Lung (tissue), 12 donors: Measurements from ENCODE around the gene SLIT1. TPM values are rescaled to one million over a fixed set of nuclear protein-coding genes. Genes with fewer than 3 reads are reported as not detected.

ENCODE experiments used
- ATAC-seq: fragments of 200-7000 bp; cut with Tn5 transposase; one replicate; pipeline ENCODE4 v1.9.1; 2020; ENCODE audit warnings: moderate number of reproducible peaks; ENCODE audit not compliant: insufficient read depth, low FRiP score
- DNase-seq, 3 donors: peaks; one replicate each; pipeline ENCODE4 v3.0.0-alpha.2; 2013 to 2017
- H3K27ac ChIP-seq, 2 donors: one replicate each; pipeline ENCODE4 v1.5.1; 2013; ENCODE audit warnings: mild to moderate bottlenecking in 2 of 2, moderate library complexity in 2 of 2, control low read depth in 1 of 2, inconsistent platforms in 1 of 2, low read depth in 1 of 2, low read length in 1 of 2
- H3K27me3 ChIP-seq, 3 donors: one replicate each; pipeline ENCODE4 v1.5.1; 2013; ENCODE audit warnings: low read length in 2 of 3; ENCODE audit not compliant: control insufficient read depth in 3 of 3, insufficient read depth in 3 of 3
- H3K36me3 ChIP-seq, 4 donors: one replicate each; pipeline ENCODE4 v1.5.1; 2013; ENCODE audit warnings: low read length in 4 of 4, mild to moderate bottlenecking in 1 of 4, moderate library complexity in 1 of 4; ENCODE audit not compliant: control insufficient read depth in 4 of 4, insufficient read depth in 4 of 4
- H3K4me1 ChIP-seq, 5 donors: one replicate each; pipeline ENCODE4 v1.5.1; 2013; ENCODE audit warnings: low read length in 5 of 5, mild to moderate bottlenecking in 2 of 5, moderate library complexity in 1 of 5; ENCODE audit not compliant: control insufficient read depth in 5 of 5, insufficient read depth in 5 of 5
- H3K4me3 ChIP-seq: one replicate; pipeline ENCODE4 v1.5.1; 2013; ENCODE audit warnings: mild to moderate bottlenecking, control low read depth, moderate library complexity
- H3K9ac ChIP-seq, 2 donors: one replicate each; pipeline ENCODE4 v1.5.1; 2013; ENCODE audit warnings: low read length in 2 of 2, control low read depth in 1 of 2; ENCODE audit not compliant: insufficient read depth in 1 of 2
- H3K9me3 ChIP-seq, 4 donors: one replicate each; pipeline ENCODE4 v1.5.1; 2013; ENCODE audit warnings: low read length in 3 of 4, mild to moderate bottlenecking in 1 of 4, moderate library complexity in 1 of 4; ENCODE audit not compliant: control insufficient read depth in 4 of 4, insufficient read depth in 3 of 4
- CTCF ChIP-seq: IDR thresholded peaks from 2 replicates; pipeline ENCODE4 v1.5.1; 2012; ENCODE audit warnings: mild to moderate bottlenecking; ENCODE audit errors: control extremely low read depth, extremely low read depth
- WGBS, 2 donors: extraction: QIAGEN DNeasy Blood & Tissue Kit; methylation state at CpG; one replicate each; pipeline ENCODE4 v1.1.7; 2013; 5-methylcytosine and 5-hydroxymethylcytosine counted together
- polyA plus RNA-seq, 2 donors: library from polyadenylated mRNA; stranded (reverse); fragments of 200-250 nt; gene quantifications; one replicate each; pipeline ENCODE4 v1.2.1, GENCODE V29; 2013
- total RNA-seq, 2 donors: library from RNA; depleted of rRNA in 1 of 2; stranded (reverse); fragments of >200 nt in 1 of 2; gene quantifications; one replicate each; pipeline ENCODE4 v1.2.1, GENCODE V29; 2014 to 2021
- donor health status: control.
- donor health status: control.
- donor health status: Bipolar disorder and iron deficiency.
- donor health status: healthy.
- donor health status: DM: yes; HTN: yes; CAD: no.

Gene SLIT1
- total and polyA plus RNA-seq, 4 donors: 0.39 to 5.6 (median 0.57) TPM

GRCh38 chr10:96960872-96961271, 224.9 kb downstream of the SLIT1 start:
- no peak for DNase-seq
- WGBS, 2 donors: 91 to 97% methylated on average over 2 of the region's 2 CpGs
- H3K4me1 ChIP-seq: peaks cover 0 to 14% (median 2%) of the 10 kb centered on the region in 5 donors
- H3K36me3 ChIP-seq: peaks cover under 1 to 12% (median 1%) of the 10 kb centered on the region in 4 donors
- H3K27me3 ChIP-seq: no peaks in the 10 kb centered on the region
- TF ChIP-seq CTCF: no peak
- H3K27ac ChIP-seq: no peak overlapping the region
- ATAC-seq: no peak
- H3K9me3 ChIP-seq: no peaks in the 10 kb centered on the region
- H3K4me3 ChIP-seq: no peak overlapping the region
- H3K9ac ChIP-seq: no peak overlapping the region

GRCh38 chr10:96959733-96960132, 226.0 kb downstream of the SLIT1 start:
- 71 to 82% methylated on average over 1 of the region's 1 CpG for WGBS, 2 donors
- Histone ChIP-seq H3K27me3 (no peaks in the 10 kb centered on the region), H3K36me3 (peaks cover 11 to 24% (median 12%) of the 10 kb centered on the region in 4 donors), H3K9me3 (no peaks in the 10 kb centered on the region), H3K27ac (no peak overlapping the region), H3K4me1 (peaks cover 0 to 14% (median 2%) of the 10 kb centered on the region in 5 donors), H3K9ac (no peak overlapping the region), H3K4me3 (no peak overlapping the region)
- no peak for TF ChIP-seq CTCF
- DNase-seq (no peak), ATAC-seq (no peak)

GRCh38 chr10:96958071-96958470, 227.7 kb downstream of the SLIT1 start:
- DNase-seq (no peak), ATAC-seq (no peak)
- H3K9ac ChIP-seq: no peak overlapping the region
- no peak for TF ChIP-seq CTCF
- no peak overlapping the region for H3K4me3 ChIP-seq
- H3K27me3 ChIP-seq: no peaks in the 10 kb centered on the region
- WGBS, 2 donors: 94 to 95% methylated on average over 2 of the region's 2 CpGs
- H3K36me3 ChIP-seq: peaks cover 12 to 24% (median 13%) of the 10 kb centered on the region in 4 donors
- no peaks in the 10 kb centered on the region for H3K9me3 ChIP-seq
- H3K4me1 ChIP-seq: peaks cover 0 to 14% (median 2%) of the 10 kb centered on the region in 5 donors
- no peak overlapping the region for H3K27ac ChIP-seq

- Histone ChIP-seq H3K9me3 (no peaks in the 10 kb centered on the region), H3K4me3 (no peak overlapping the region), H3K9ac (no peak overlapping the region), H3K27ac (no peak overlapping the region), H3K36me3 (peaks cover 12 to 27% (median 14%) of the 10 kb centered on the region in 4 donors), H3K27me3 (no peaks in the 10 kb centered on the region), H3K4me1 (peaks cover 0 to 14% (median 0%) of the 10 kb centered on the region in 5 donors)
- DNase-seq (no peak), ATAC-seq (no peak)
- WGBS, 2 donors: 93 to 94% methylated on average over 4 of the region's 4 CpGs
- no peak for TF ChIP-seq CTCF
These were observed 230.0 kb downstream of the SLIT1 start for GRCh38 chr10:96955794-96956193.
